Measurements from ENCODE around the gene PDZD2. TPM values are rescaled to one million over a fixed set of nuclear protein-coding genes. Genes with fewer than 3 reads are reported as not detected.

PDZD2 gene
- total and polyA plus RNA-seq, 11 donors, result 28.3 to 116 (median 80.6) TPM

DNA sequence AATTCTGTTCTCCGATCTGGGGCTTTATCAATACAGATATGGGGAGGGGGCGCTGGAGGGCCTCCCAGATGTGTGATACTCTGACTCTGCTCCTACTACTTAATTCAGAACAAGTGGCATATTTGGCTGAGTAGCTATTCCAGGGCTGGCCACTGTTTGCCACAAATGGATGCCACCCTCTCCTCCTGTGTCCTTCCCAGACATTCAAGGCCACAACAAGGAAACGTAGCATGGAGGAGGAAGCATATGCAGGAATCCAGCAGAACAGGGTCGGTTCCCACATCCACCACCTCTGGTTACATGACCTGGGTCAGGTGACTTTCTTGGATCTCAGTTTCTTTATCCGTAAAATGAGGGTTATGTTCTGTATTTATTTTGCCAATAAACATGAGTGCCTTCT, 404.2 kb downstream of the PDZD2 start:
- intact Hi-C loops (cut with DNase I), result no loop called here
- ATAC-seq, result peak in 2 of 4 donors; percentile 23 to 31

DNA sequence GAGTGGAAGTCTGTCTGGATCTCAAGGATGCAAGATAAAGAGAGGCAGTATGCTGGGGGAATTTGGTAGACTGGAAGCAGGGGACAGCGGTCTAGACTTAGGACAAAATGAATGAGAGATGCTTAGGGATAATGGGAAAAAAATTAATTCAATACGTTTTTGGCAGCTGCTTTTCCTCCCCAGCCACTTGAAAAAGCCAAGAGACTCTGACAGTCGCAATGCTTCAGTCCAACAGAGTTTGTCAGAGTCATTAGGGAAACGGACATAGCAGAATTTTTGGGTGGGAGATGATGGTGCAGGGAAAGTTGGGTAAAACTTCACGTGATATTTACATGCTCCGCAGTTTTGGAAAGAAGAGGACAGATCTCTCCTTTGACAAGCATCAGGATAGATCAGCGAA, 405.5 kb downstream of the PDZD2 start:
- H3K4me3 ChIP-seq, result no peak overlapping the region
- peaks cover 0 to 24% (median 13%) of the 10 kb centered on the region in 9 donors for H3K36me3 ChIP-seq
- H3K27ac ChIP-seq, result no peak overlapping the region
- H3K4me1 ChIP-seq, result peaks cover 0 to 23% (median 12%) of the 10 kb centered on the region in 12 donors
- intact Hi-C loops (cut with DNase I), result no loop called here
- DNase-seq (no peak), ATAC-seq (peak in 1 of 4 donors; percentile 31)
- no peaks in the 10 kb centered on the region for H3K27me3 ChIP-seq
- no peaks in the 10 kb centered on the region for H3K9me3 ChIP-seq
- TF ChIP-seq POLR2A (IDR thresholded peaks at IDR 0.05), result no peak
- TF ChIP-seq, protein P1, sequence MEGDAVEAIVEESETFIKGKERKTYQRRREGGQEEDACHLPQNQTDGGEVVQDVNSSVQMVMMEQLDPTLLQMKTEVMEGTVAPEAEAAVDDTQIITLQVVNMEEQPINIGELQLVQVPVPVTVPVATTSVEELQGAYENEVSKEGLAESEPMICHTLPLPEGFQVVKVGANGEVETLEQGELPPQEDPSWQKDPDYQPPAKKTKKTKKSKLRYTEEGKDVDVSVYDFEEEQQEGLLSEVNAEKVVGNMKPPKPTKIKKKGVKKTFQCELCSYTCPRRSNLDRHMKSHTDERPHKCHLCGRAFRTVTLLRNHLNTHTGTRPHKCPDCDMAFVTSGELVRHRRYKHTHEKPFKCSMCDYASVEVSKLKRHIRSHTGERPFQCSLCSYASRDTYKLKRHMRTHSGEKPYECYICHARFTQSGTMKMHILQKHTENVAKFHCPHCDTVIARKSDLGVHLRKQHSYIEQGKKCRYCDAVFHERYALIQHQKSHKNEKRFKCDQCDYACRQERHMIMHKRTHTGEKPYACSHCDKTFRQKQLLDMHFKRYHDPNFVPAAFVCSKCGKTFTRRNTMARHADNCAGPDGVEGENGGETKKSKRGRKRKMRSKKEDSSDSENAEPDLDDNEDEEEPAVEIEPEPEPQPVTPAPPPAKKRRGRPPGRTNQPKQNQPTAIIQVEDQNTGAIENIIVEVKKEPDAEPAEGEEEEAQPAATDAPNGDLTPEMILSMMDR (IDR thresholded peaks at IDR 0.05), result no peak
- WGBS, 4 donors, result 56 to 67% (median 59%) methylated on average over 7 of the region's 7 CpGs

More for the DNA sequence above, 404.2 kb downstream of the PDZD2 start:
- H3K27me3 ChIP-seq, result no peaks in the 10 kb centered on the region
- DNase-seq, result no peak
- H3K27ac ChIP-seq, result peak overlapping the region in 6 of 12 donors; percentile 7 to 55 (median 37)
- H3K4me1 ChIP-seq, result peaks cover 0 to 23% (median 12%) of the 10 kb centered on the region in 12 donors
- peaks cover 0 to 16% (median 7%) of the 10 kb centered on the region in 9 donors for H3K36me3 ChIP-seq
- H3K9me3 ChIP-seq, result no peaks in the 10 kb centered on the region
- TF ChIP-seq, protein P1 (IDR thresholded peaks at IDR 0.05), result no peak
- TF ChIP-seq POLR2A (IDR thresholded peaks at IDR 0.05), result no peak
- 81 to 84% (median 81%) methylated on average over 5 of the region's 5 CpGs for WGBS, 4 donors
- H3K4me3 ChIP-seq, result no peak overlapping the region

DNA sequence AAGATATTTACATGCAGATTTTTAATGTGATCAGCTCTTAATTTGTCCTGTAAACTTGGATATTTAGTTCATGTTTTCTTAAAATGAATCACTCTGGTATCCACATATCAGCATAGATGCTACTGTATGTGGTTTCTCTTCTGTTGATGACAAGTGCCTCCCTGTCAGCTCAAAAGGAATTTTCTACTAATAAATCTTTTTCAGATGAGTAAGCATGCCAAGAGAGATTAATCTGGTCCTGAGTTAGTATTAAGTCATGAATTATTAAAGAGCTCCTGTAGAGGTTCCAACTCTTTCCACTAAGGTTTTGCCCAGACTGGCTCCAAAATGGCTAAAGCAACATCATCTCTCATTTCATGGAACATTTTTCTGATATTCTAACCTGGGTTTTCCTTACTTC, 406.0 kb downstream of the PDZD2 start:
- TF ChIP-seq, protein P1 (IDR thresholded peaks at IDR 0.05), result no peak
- no peak for TF ChIP-seq POLR2A (IDR thresholded peaks at IDR 0.05)
- Histone ChIP-seq H3K36me3 (peaks cover 0 to 30% (median 17%) of the 10 kb centered on the region in 9 donors), H3K27me3 (no peaks in the 10 kb centered on the region), H3K4me3 (no peak overlapping the region), H3K9me3 (no peaks in the 10 kb centered on the region), H3K4me1 (peaks cover 0 to 23% (median 12%) of the 10 kb centered on the region in 12 donors), H3K27ac (no peak overlapping the region)
- intact Hi-C loops (cut with DNase I), result no loop called here
- no peak for DNase-seq
- peak in 1 of 4 donors; percentile 19 for ATAC-seq

DNA sequence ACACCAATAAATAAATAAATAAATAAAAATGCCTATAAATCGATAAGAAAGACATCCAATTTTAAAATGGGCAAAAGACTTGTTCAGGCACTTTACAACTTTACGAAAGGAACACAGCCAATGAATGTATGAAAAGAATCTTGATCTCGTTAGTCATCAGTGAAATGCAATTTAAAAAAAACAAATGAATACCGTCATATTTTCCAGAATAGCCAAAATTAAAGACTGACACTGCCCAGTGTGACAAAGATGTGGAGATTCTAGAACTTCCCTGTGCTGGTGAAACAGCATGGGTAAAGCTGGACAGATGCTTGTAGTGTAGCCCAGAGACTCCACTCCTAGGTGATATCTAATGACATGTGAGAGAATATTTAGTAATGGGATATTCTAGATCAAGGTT, 408.1 kb downstream of the PDZD2 start:
- ATAC-seq (no peak), DNase-seq (no peak)
- intact Hi-C loops (cut with DNase I), result no loop called here
- 95 to 97% (median 96%) methylated on average over 4 of the region's 4 CpGs for WGBS, 4 donors
- H3K4me3 ChIP-seq, result no peak overlapping the region
- no peak overlapping the region for H3K27ac ChIP-seq
- no peaks in the 10 kb centered on the region for H3K9me3 ChIP-seq
- H3K27me3 ChIP-seq, result no peaks in the 10 kb centered on the region
- TF ChIP-seq, protein P1 (IDR thresholded peaks at IDR 0.05), result no peak
- no peak for TF ChIP-seq POLR2A (IDR thresholded peaks at IDR 0.05)
- peaks cover 0 to 17% (median 12%) of the 10 kb centered on the region in 12 donors for H3K4me1 ChIP-seq
- peaks cover 0 to 47% (median 23%) of the 10 kb centered on the region in 9 donors for H3K36me3 ChIP-seq

Measured in heart left ventricle (tissue), 16 donors.